ENCODE measurements around the gene PRR7. TPM values are rescaled to one million over a fixed set of nuclear protein-coding genes. Genes with fewer than 3 reads are reported as not detected.

The PRR7 gene
- total and polyA plus RNA-seq, 2 of the 13 experiments (the other 11 are each of a cell fraction or from before 2014, with no cell fraction given), result 4.8 to 5.0 TPM

DNA sequence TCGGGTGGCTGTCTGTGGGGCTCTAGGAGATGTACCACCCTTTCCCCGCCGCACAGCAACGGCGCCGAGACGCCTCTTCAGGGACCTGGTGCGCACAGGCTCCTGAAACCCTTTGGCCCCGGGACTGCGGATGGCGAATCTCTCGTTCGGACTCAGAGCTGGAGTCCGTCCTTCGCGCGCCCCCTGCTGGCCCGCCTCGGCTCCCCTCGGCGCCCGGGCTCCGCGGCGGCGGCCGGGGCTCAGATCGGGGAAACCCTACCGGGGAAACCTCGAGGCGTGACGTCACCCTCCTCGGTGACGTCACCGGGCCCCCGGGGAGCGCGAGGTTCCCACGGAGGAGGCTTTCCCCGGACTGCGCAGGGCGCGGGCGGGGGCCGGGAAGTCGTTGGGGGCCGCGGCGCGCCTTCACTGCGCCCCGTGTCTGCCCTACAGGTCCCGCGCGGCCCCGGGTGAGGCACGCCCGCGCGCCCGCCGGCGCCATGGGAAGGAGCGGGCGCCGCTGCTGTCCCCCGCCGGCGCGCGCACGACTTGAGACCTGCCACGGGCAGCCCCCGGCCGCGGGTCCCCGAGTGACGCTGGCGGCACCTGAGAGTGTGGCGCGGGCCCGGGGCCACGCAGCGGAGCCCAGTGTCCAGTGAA lies 7.9 kb downstream of the PRR7 start (continued):
- TF ChIP-seq MAZ (IDR thresholded peaks at IDR 0.05; ENCODE audit: borderline replicate concordance, low read depth, low read length), result peak; percentile 64
- TF ChIP-seq MAZ (CRISPR knock-in tag; IDR thresholded peaks at IDR 0.05; ENCODE audit: low read depth), result peak; percentile 70; the same call in 1 of the 2 replicates
- peak; percentile 57 for TF ChIP-seq HNRNPK (IDR thresholded peaks at IDR 0.05; ENCODE audit: low read depth, low read length, poor library complexity, severe bottlenecking)
- no peak for TF ChIP-seq ZNF350 (CRISPR knock-in tag; IDR thresholded peaks at IDR 0.05; ENCODE audit: borderline replicate concordance, low read depth)
- TF ChIP-seq CENPX (CRISPR knock-in tag; IDR thresholded peaks at IDR 0.05), result no peak
- TF ChIP-seq, protein P1, sequence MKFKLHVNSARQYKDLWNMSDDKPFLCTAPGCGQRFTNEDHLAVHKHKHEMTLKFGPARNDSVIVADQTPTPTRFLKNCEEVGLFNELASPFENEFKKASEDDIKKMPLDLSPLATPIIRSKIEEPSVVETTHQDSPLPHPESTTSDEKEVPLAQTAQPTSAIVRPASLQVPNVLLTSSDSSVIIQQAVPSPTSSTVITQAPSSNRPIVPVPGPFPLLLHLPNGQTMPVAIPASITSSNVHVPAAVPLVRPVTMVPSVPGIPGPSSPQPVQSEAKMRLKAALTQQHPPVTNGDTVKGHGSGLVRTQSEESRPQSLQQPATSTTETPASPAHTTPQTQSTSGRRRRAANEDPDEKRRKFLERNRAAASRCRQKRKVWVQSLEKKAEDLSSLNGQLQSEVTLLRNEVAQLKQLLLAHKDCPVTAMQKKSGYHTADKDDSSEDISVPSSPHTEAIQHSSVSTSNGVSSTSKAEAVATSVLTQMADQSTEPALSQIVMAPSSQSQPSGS (CRISPR knock-in tag; IDR thresholded peaks at IDR 0.05), result peak; percentile 96
- TF ChIP-seq TBX2 (CRISPR knock-in tag; IDR thresholded peaks at IDR 0.05; ENCODE audit: borderline replicate concordance), result 0 out of 2 replicates have a peak, but pooled peaks have one; percentile 5
- TF ChIP-seq, protein P2, sequence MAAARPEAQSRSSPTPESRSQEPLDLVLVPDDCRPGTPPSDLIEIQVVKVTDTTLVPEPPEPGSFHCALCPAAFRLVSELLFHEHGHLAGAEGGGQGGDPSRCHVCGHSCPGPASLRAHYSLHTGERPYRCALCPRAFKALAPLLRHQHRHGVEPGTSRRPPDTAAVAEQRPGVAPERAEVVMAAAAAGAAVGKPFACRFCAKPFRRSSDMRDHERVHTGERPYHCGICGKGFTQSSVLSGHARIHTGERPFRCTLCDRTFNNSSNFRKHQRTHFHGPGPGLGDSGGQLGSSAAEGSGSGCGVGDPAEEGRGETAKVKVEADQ (CRISPR knock-in tag; IDR thresholded peaks at IDR 0.05; ENCODE audit: borderline replicate concordance), result no peak
- TF ChIP-seq ZNF839 (CRISPR knock-in tag; IDR thresholded peaks at IDR 0.05; ENCODE audit: borderline replicate concordance), result no peak
- no peak for TF ChIP-seq NR2F6 (IDR thresholded peaks at IDR 0.05)
- 0 out of 2 replicates have a peak, but pooled peaks have one; percentile 8 for TF ChIP-seq NR2F6 (CRISPR knock-in tag; IDR thresholded peaks at IDR 0.05)
- TF ChIP-seq, protein P3, sequence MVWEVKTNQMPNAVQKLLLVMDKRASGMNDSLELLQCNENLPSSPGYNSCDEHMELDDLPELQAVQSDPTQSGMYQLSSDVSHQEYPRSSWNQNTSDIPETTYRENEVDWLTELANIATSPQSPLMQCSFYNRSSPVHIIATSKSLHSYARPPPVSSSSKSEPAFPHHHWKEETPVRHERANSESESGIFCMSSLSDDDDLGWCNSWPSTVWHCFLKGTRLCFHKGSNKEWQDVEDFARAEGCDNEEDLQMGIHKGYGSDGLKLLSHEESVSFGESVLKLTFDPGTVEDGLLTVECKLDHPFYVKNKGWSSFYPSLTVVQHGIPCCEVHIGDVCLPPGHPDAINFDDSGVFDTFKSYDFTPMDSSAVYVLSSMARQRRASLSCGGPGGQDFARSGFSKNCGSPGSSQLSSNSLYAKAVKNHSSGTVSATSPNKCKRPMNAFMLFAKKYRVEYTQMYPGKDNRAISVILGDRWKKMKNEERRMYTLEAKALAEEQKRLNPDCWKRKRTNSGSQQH (CRISPR knock-in tag; IDR thresholded peaks at IDR 0.05; ENCODE audit: low read depth), result no peak
- no peak for TF ChIP-seq ZNF883 (CRISPR knock-in tag; IDR thresholded peaks at IDR 0.05; ENCODE audit: not compliant biosample characterization)
- TF ChIP-seq, protein P4, sequence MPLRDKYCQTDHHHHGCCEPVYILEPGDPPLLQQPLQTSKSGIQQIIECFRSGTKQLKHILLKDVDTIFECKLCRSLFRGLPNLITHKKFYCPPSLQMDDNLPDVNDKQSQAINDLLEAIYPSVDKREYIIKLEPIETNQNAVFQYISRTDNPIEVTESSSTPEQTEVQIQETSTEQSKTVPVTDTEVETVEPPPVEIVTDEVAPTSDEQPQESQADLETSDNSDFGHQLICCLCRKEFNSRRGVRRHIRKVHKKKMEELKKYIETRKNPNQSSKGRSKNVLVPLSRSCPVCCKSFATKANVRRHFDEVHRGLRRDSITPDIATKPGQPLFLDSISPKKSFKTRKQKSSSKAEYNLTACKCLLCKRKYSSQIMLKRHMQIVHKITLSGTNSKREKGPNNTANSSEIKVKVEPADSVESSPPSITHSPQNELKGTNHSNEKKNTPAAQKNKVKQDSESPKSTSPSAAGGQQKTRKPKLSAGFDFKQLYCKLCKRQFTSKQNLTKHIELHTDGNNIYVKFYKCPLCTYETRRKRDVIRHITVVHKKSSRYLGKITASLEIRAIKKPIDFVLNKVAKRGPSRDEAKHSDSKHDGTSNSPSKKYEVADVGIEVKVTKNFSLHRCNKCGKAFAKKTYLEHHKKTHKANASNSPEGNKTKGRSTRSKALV (CRISPR knock-in tag; IDR thresholded peaks at IDR 0.05), result peak; percentile 89; the same call in 1 of the 2 replicates

Measured in HepG2 (cell line).